Neural crest cell (in vitro differentiated cells): ENCODE data around the gene EVA1A. TPM values are rescaled to one million over a fixed set of nuclear protein-coding genes. Genes with fewer than 3 reads are reported as not detected.

ENCODE experiments used
- DNase-seq: peaks from one replicate; pipeline ENCODE4 v3.0.0; 2021; ENCODE audit warnings: low read depth, mixed read lengths, low spot score
- H3K27ac Mint-ChIP-seq: one replicate; pipeline ENCODE4 v1.8.0; 2021; ENCODE audit warnings: mild to moderate bottlenecking, mixed read lengths; ENCODE audit not compliant: unreplicated experiment
- H3K27me3 Mint-ChIP-seq: 2 replicates; pipeline ENCODE4 v1.8.0; 2021; ENCODE audit warnings: low read depth, mild to moderate bottlenecking, mixed read lengths
- H3K36me3 Mint-ChIP-seq: 2 replicates; pipeline ENCODE4 v1.8.0; 2021; ENCODE audit warnings: low read depth, mild to moderate bottlenecking, mixed read lengths
- H3K4me1 Mint-ChIP-seq: 2 replicates; pipeline ENCODE4 v1.8.0; 2021; ENCODE audit warnings: mixed read lengths
- H3K4me3 Mint-ChIP-seq: one replicate; pipeline ENCODE4 v1.8.0; 2021; ENCODE audit warnings: mild to moderate bottlenecking, mixed read lengths
- H3K9me3 Mint-ChIP-seq: 2 replicates; pipeline ENCODE4 v1.8.0; 2021; ENCODE audit warnings: mixed read lengths
- CTCF ChIP-seq: fragments of 200-600 bp; sonication (generic); conservative IDR thresholded peaks from 2 replicates; pipeline ENCODE4 v1.5.0; 2021; ENCODE audit warnings: antibody characterized with exemption, mild to moderate bottlenecking
- total RNA-seq: library from RNA; stranded (reverse); gene quantifications from 2 replicates; pipeline ENCODE4 v1.2.1, GENCODE V29; 2021

Gene EVA1A
- total RNA-seq, 1 donor from 2014 or later = 3.8 TPM

GRCh38 chr2:75541430-75541829, 19.3 kb downstream of the EVA1A start:
- DNase-seq = no peak
- H3K9me3 Mint-ChIP-seq = peaks cover 14% of the 10 kb centered on the region
- no peak for TF ChIP-seq CTCF
- no peak overlapping the region for H3K27ac Mint-ChIP-seq
- H3K36me3 Mint-ChIP-seq = peaks cover 3% of the 10 kb centered on the region
- no peak overlapping the region for H3K4me3 Mint-ChIP-seq
- no peaks in the 10 kb centered on the region for H3K27me3 Mint-ChIP-seq
- H3K4me1 Mint-ChIP-seq = peaks cover 15% of the 10 kb centered on the region

- H3K27me3 Mint-ChIP-seq = no peaks in the 10 kb centered on the region
- peaks cover 14% of the 10 kb centered on the region for H3K9me3 Mint-ChIP-seq
- H3K4me3 Mint-ChIP-seq = no peak overlapping the region
- peaks cover 3% of the 10 kb centered on the region for H3K36me3 Mint-ChIP-seq
- H3K4me1 Mint-ChIP-seq = peaks cover 10% of the 10 kb centered on the region
- H3K27ac Mint-ChIP-seq = no peak overlapping the region
- no peak for DNase-seq
- no peak for TF ChIP-seq CTCF
These were observed 19.7 kb downstream of the EVA1A start for GRCh38 chr2:75540994-75541393.

GRCh38 chr2:75539955-75540716, 20.6 kb downstream of the EVA1A start:
- Mint-ChIP-seq H3K27ac (no peak overlapping the region), H3K36me3 (peaks cover 3% of the 10 kb centered on the region), H3K9me3 (peaks cover 14% of the 10 kb centered on the region), H3K4me3 (no peak overlapping the region), H3K27me3 (no peaks in the 10 kb centered on the region), H3K4me1 (peaks cover 2% of the 10 kb centered on the region)
- no peak for TF ChIP-seq CTCF
- DNase-seq = no peak

- no peak for TF ChIP-seq CTCF
- H3K9me3 Mint-ChIP-seq = peaks cover 14% of the 10 kb centered on the region
- no peak for DNase-seq
- H3K4me3 Mint-ChIP-seq = no peak overlapping the region
- H3K27ac Mint-ChIP-seq = no peak overlapping the region
- H3K27me3 Mint-ChIP-seq = no peaks in the 10 kb centered on the region
- H3K4me1 Mint-ChIP-seq = no peaks in the 10 kb centered on the region
- H3K36me3 Mint-ChIP-seq = peaks cover 3% of the 10 kb centered on the region
These were observed 21.9 kb downstream of the EVA1A start for GRCh38 chr2:75538521-75539490.

- H3K27ac Mint-ChIP-seq = no peak overlapping the region
- no peaks in the 10 kb centered on the region for H3K27me3 Mint-ChIP-seq
- no peak for TF ChIP-seq CTCF
- H3K9me3 Mint-ChIP-seq = peaks cover 14% of the 10 kb centered on the region
- no peak for DNase-seq
- H3K36me3 Mint-ChIP-seq = peaks cover 3% of the 10 kb centered on the region
- H3K4me3 Mint-ChIP-seq = no peak overlapping the region
- no peaks in the 10 kb centered on the region for H3K4me1 Mint-ChIP-seq
These were observed 23.1 kb downstream of the EVA1A start for GRCh38 chr2:75537658-75538057.
